ENCODE results near the gene KIAA0825.
"Not testable (repeated sequence)": the region's sequence is repeated elsewhere in the genome, so short reads cannot be mapped to it uniquely, and the experiment has no call there.

The KIAA0825 gene

DNA sequence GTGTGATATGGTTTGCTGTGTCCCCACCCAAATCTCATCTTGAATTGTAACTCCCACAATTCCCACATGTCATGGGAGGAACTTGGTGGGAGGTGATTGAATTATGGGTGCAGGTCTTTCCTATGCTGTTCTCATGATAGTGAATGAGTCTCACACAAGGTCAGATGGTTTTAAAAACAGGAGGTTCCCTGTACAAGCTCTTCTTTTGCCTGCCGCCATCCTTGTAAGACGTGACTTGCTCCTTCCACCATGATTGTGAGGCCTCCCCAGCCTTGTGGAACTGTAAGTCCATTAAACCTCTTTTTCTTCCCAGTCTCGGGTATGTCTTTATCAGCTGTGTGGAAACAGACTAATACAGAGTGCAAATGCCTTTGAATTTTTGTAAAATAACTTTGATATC, 447.3 kb downstream of the KIAA0825 start:
- H3K36me3 Mint-ChIP-seq (ENCODE audit: low read depth); H3K4me1 Mint-ChIP-seq (ENCODE audit: low read depth); H3K27me3 Mint-ChIP-seq (ENCODE audit: low read depth); H3K27ac Mint-ChIP-seq; H3K9me3 Mint-ChIP-seq; H3K4me3 Mint-ChIP-seq; DNase-seq (ENCODE audit: low spot score): not testable (repeated sequence)

DNA sequence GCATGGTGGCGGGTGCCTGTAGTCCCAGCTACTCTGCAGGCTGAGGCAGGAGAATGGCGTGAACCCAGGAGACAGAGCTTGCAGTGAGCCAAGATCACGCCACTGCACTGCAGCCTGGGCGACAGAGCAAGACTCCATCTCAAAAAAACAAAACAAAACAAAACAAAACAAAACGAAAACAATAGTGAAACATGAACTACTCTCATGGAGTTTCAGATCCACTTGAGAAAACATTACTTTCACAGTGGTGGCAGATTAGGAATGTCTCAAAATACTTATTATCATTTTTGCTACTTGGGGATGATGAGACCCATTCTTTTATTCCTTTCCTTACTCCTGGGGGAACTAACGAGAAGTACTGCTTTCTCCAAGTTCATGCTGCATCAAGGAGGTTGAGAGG, 448.2 kb downstream of the KIAA0825 start:
- H3K9me3 Mint-ChIP-seq; DNase-seq (ENCODE audit: low spot score); H3K4me1 Mint-ChIP-seq (ENCODE audit: low read depth); H3K27ac Mint-ChIP-seq; H3K27me3 Mint-ChIP-seq (ENCODE audit: low read depth); H3K4me3 Mint-ChIP-seq; H3K36me3 Mint-ChIP-seq (ENCODE audit: low read depth): not testable (repeated sequence)

DNA sequence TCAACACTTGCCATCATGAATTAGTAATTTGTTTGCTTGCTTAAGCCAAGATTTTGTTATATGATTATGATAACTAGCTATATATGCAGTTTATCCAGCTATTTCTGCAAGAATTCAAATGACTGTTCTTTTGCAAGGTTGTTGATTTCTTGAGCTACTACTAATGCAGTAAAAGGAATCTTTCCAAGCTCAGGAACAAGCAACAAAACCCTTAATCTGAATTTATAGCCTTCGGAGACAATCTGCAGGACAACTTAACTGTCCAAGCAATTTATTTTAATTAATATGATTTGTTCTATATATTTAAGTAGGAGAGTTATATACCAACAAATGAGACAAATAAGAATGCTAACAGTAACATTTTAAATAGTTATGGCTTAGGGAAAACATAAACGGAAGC, 450.3 kb downstream of the KIAA0825 start:
- no peak overlapping the region for H3K27ac Mint-ChIP-seq
- H3K4me1 Mint-ChIP-seq (ENCODE audit: low read depth), result no peaks in the 10 kb centered on the region
- no peaks in the 10 kb centered on the region for H3K9me3 Mint-ChIP-seq
- H3K36me3 Mint-ChIP-seq (ENCODE audit: low read depth), result no peaks in the 10 kb centered on the region
- no peak overlapping the region for H3K4me3 Mint-ChIP-seq
- H3K27me3 Mint-ChIP-seq (ENCODE audit: low read depth), result no peaks in the 10 kb centered on the region
- DNase-seq (ENCODE audit: low spot score), result no peak

DNA sequence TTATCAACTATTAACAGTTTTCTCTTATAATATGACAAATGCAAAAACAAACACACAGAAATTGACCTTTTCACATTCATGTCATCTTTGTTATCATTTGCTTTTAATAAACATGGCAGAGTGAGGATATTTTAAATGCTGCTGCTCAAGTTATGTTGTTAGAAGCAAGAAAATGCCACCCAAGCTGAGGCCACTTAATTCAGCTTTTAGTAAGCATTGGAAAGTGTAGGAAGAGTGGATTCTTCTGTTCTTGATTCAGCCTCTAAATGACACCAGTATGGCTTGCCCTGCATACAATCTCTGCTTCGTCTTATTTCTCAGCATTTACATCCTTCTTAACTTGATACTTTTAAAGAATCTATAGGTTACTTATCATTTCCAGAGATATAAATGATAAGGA, 456.6 kb downstream of the KIAA0825 start:
- no peak for DNase-seq (ENCODE audit: low spot score)
- Mint-ChIP-seq H3K4me3 (no peak overlapping the region), H3K27ac (no peak overlapping the region), H3K9me3 (no peaks in the 10 kb centered on the region), H3K4me1 (ENCODE audit: low read depth) (no peaks in the 10 kb centered on the region), H3K27me3 (ENCODE audit: low read depth) (no peaks in the 10 kb centered on the region), H3K36me3 (ENCODE audit: low read depth) (no peaks in the 10 kb centered on the region)

DNA sequence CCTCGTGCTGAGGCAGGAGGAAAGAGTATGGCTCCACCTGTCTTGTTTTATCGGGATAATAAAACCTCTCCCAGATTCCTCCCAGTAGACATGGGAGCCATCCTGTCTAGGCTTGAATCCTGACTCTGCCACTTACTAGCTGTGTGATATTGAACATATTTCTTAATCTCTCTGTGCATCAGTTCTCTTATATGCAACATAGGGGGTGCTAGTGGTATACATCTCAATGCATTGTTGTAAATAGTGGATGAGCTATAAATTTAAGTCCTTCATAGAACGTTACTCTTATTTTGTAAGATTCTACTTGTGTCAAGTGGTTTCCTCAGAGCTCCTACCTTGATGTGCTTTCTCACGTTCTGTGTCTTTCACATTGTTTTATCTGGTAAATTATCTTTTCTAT, 459.3 kb downstream of the KIAA0825 start:
- H3K9me3 Mint-ChIP-seq, result no peaks in the 10 kb centered on the region
- H3K27ac Mint-ChIP-seq, result no peak overlapping the region
- H3K36me3 Mint-ChIP-seq (ENCODE audit: low read depth), result no peaks in the 10 kb centered on the region
- no peak overlapping the region for H3K4me3 Mint-ChIP-seq
- no peaks in the 10 kb centered on the region for H3K27me3 Mint-ChIP-seq (ENCODE audit: low read depth)
- no peak for DNase-seq (ENCODE audit: low spot score)
- H3K4me1 Mint-ChIP-seq (ENCODE audit: low read depth), result no peaks in the 10 kb centered on the region

DNA sequence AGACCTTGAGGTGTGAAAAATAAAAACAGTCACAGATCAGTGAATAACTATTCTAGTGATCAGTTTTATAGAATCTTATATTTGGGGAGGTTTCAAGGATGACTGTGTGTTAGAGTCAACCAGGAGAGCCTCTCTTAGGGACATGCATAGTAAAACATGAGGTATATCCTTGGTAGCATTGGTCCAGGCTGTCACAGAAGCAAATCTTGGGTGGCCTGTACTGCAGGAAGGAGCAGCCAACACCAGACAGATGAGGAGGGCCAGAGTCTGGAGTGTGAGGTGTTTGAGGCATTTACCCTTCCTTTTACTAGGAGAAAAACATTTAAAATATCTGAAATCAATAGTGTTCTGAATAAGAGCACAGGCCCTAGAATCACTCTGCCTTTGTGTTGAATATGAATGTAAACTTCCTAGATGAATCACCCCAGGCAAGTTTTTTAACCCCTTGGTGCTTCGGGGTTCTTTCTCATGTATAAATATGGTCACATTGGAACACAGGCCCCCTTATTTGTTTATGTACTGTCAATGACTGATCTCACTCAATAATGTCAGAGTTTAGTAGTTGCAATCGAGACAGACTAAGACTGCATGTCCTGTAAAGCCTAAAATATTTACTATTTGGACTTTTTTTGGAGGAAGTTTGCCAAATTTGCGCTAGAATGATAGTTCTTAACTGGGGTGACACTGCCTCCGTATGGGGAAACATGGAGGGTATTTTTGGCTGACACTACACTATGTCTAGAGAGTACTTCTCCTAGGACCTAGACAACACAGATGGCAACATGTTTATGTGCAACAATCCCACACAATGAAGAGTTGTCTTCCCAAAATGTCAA, 460.5 kb downstream of the KIAA0825 start:
- Mint-ChIP-seq H3K36me3 (ENCODE audit: low read depth) (no peaks in the 10 kb centered on the region), H3K4me1 (ENCODE audit: low read depth) (no peaks in the 10 kb centered on the region), H3K27me3 (ENCODE audit: low read depth) (no peaks in the 10 kb centered on the region), H3K4me3 (no peak overlapping the region), H3K9me3 (no peaks in the 10 kb centered on the region), H3K27ac (no peak overlapping the region)
- DNase-seq (ENCODE audit: low spot score), result no peak

DNA sequence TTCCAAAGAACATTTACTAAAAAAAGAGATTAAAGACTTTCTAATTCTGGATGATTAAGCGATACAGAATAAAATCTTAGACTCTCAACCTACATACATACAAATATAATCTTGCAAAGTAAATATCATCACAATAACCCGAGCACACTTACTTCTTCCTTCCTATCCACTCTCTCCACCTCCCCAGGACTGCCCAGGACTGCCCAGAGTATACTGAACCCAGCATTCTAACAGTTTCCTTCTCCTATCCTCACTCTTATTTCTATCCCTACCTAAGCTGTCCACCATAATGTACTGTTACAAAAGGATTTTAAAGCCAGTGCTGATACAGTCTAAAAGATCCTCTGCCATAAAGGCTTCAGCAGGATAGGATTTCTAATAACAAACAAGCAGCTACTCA, 463.7 kb downstream of the KIAA0825 start:
- no peaks in the 10 kb centered on the region for H3K27me3 Mint-ChIP-seq (ENCODE audit: low read depth)
- no peaks in the 10 kb centered on the region for H3K9me3 Mint-ChIP-seq
- DNase-seq (ENCODE audit: low spot score), result no peak
- H3K4me3 Mint-ChIP-seq, result no peak overlapping the region
- H3K27ac Mint-ChIP-seq, result no peak overlapping the region
- no peaks in the 10 kb centered on the region for H3K36me3 Mint-ChIP-seq (ENCODE audit: low read depth)
- no peaks in the 10 kb centered on the region for H3K4me1 Mint-ChIP-seq (ENCODE audit: low read depth)

DNA sequence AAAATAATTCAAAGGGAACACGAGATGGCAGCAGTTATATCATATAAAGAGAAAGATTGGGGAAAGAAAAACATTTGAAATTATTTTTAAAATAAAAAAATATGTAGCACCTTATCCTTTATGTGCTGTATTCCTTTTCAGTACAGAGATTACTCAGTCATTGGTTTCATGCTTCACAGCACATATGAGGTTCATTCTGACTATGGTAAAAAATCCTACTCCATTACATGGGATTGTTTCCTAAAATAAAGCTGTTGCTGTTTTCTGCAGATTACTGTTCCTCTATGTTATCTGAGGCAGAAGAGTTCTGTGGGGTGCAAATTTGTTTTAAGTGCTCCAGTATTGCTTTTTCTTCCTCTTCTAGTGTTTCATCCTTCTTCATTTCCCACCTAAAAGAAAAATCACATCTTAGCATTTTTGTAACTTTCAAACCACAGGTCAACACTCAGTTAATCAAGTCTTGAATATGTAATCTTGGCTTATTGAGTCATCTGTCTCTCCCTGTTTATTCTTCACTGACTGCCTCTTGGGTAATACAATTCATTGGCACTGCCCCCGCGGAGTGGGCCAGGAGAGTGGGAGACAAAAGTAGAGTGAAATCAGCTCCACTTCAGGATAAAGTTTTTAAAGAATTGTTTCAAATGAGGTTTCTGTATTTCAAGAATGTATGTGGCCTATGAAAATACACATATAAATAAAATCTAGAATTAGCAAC, 464.5 kb downstream of the KIAA0825 start:
- DNase-seq (ENCODE audit: low spot score), result no peak
- H3K9me3 Mint-ChIP-seq, result no peaks in the 10 kb centered on the region
- H3K36me3 Mint-ChIP-seq (ENCODE audit: low read depth), result no peaks in the 10 kb centered on the region
- H3K4me3 Mint-ChIP-seq, result no peak overlapping the region
- no peaks in the 10 kb centered on the region for H3K27me3 Mint-ChIP-seq (ENCODE audit: low read depth)
- H3K27ac Mint-ChIP-seq, result no peak overlapping the region
- no peaks in the 10 kb centered on the region for H3K4me1 Mint-ChIP-seq (ENCODE audit: low read depth)

DNA sequence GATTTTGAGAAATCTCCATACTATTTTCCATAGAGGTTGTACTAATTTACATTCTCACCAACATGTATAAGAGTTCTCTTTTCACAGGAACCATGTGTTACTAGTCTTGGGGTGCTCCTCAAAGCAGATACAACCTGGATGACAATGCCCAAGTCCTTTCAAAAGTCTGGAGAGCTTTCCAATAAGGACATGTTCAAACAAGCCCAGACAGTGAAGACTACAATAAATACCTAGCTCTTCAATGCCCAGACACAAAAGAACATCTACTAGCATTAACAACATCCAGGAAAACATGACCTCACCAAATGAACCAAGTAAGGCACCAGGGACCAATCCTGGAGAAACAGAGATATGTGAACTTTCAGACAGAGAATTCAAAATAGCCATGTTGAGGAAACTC, 474.8 kb downstream of the KIAA0825 start:
- H3K36me3 Mint-ChIP-seq (ENCODE audit: low read depth); DNase-seq (ENCODE audit: low spot score); H3K27me3 Mint-ChIP-seq (ENCODE audit: low read depth); H3K9me3 Mint-ChIP-seq; H3K27ac Mint-ChIP-seq; H3K4me3 Mint-ChIP-seq; H3K4me1 Mint-ChIP-seq (ENCODE audit: low read depth): not testable (repeated sequence)

DNA sequence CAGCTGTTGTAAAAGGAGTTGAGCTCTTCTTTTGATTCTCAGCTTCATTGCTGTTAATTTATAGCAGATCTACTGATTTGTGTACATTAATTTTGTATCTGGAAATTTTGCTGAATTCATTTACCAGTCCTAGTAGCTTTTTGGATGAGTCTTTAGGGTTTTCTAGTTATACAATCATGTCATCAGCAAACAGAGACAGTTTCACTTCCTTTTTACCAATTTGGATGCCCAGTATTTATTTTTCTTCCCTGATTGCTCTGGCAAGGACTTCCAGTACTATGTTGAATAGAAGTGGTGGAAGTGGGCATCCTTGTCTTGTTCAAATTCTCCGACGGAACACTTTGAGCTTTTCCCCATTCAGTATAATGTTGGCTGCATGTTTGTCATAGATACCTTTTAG, 478.1 kb downstream of the KIAA0825 start:
- no peaks in the 10 kb centered on the region for H3K27me3 Mint-ChIP-seq (ENCODE audit: low read depth)
- H3K4me3 Mint-ChIP-seq, result no peak overlapping the region
- H3K36me3 Mint-ChIP-seq (ENCODE audit: low read depth), result no peaks in the 10 kb centered on the region
- no peak for DNase-seq (ENCODE audit: low spot score)
- no peak overlapping the region for H3K27ac Mint-ChIP-seq
- H3K9me3 Mint-ChIP-seq, result peaks cover 8% of the 10 kb centered on the region
- no peaks in the 10 kb centered on the region for H3K4me1 Mint-ChIP-seq (ENCODE audit: low read depth)

DNA sequence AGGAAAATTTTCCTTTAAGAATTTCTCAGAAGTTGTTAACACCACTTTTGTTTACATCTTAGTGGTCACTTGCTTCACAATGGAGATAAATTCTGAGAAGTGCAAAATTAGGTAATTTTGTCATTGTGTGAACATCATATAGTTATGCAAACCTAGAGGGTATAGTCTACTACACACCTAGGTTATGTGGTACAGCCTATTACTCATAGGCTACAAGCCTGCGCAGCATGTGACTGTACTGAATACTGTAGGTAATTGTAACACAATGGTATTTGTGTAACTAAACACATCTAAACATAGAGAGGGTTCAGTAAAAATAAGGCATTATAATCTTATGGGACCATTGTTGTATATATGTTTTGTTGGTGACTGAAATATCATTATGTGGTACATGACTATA, 488.3 kb downstream of the KIAA0825 start:
- DNase-seq (ENCODE audit: low spot score), result no peak
- H3K4me3 Mint-ChIP-seq, result no peak overlapping the region
- no peaks in the 10 kb centered on the region for H3K36me3 Mint-ChIP-seq (ENCODE audit: low read depth)
- H3K27me3 Mint-ChIP-seq (ENCODE audit: low read depth), result peaks cover 5% of the 10 kb centered on the region
- peaks cover 4% of the 10 kb centered on the region for H3K9me3 Mint-ChIP-seq
- H3K4me1 Mint-ChIP-seq (ENCODE audit: low read depth), result no peaks in the 10 kb centered on the region
- no peak overlapping the region for H3K27ac Mint-ChIP-seq

DNA sequence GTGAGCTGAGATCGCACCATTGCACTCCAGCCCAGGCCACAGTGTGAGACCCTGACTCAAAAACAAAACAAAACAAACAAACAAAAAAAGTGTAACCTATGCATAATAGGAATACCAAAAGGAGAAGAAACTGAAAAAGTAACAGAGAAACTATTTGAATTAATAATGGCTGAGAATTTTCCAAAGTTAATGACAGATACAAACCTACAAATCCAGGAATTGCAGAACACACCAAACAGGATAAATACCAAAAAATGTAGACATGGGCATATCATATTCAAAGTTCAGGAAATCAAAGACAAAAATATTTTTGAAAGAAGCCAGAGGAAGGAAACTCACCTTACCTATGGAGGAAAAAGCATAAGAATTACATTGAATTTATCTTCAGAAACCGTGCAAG, 493.3 kb downstream of the KIAA0825 start:
- DNase-seq (ENCODE audit: low spot score), result no peak
- Mint-ChIP-seq H3K9me3 (no peaks in the 10 kb centered on the region), H3K4me1 (ENCODE audit: low read depth) (no peaks in the 10 kb centered on the region), H3K27me3 (ENCODE audit: low read depth) (peaks cover 5% of the 10 kb centered on the region), H3K4me3 (no peak overlapping the region), H3K36me3 (ENCODE audit: low read depth) (no peaks in the 10 kb centered on the region), H3K27ac (no peak overlapping the region)

DNA sequence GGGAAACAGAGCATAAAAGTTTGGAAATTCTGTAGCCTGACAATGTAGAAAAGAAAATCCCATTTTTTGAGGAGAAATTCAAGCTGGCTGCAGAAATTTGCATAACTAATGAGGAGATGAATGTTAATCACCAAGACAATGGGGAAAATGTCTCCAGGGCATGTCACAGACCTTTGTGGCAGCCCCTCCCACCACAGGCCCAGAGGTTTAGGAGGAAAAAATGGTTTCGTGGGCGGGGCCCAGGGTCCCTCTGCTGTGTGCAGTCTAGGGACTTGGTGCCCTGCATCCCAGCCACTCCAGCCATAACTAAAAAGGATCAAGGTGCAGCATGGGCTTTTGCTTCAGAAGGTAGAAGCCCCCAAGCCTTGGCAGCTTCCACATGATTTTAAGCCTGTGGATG, 502.1 kb downstream of the KIAA0825 start:
- peaks cover 24% of the 10 kb centered on the region for H3K9me3 Mint-ChIP-seq
- H3K36me3 Mint-ChIP-seq (ENCODE audit: low read depth); DNase-seq (ENCODE audit: low spot score); H3K27ac Mint-ChIP-seq; H3K4me1 Mint-ChIP-seq (ENCODE audit: low read depth); H3K27me3 Mint-ChIP-seq (ENCODE audit: low read depth); H3K4me3 Mint-ChIP-seq: not testable (repeated sequence)

DNA sequence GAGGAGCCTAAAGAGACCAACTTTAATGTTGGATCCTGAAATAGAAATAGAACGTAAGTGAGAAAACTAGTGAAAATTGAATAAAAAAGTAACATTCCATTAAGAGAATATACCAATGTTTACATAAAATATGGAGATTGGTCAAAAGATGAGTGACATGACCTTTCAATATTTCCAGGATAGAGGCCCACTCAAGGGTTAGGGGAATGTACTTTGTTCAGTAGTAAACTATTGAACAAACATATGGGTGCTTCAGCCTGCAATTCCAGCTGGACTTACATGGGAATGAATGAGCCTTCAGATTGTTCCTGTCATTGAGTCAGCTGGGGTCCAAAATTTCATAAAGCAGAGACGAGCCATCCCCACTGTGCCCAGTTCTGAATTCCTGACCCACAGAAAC, 505.3 kb downstream of the KIAA0825 start:
- peaks cover 8% of the 10 kb centered on the region for H3K36me3 Mint-ChIP-seq (ENCODE audit: low read depth)
- DNase-seq (ENCODE audit: low spot score), result no peak
- H3K9me3 Mint-ChIP-seq, result peaks cover 24% of the 10 kb centered on the region
- H3K4me1 Mint-ChIP-seq (ENCODE audit: low read depth), result peaks cover 16% of the 10 kb centered on the region
- peaks cover 8% of the 10 kb centered on the region for H3K27me3 Mint-ChIP-seq (ENCODE audit: low read depth)
- H3K4me3 Mint-ChIP-seq, result no peak overlapping the region
- H3K27ac Mint-ChIP-seq, result no peak overlapping the region
